HG02840 (cell line): ENCODE measurements around the gene HDGFL3.
A peak's percentile ranks its signal among the peaks of the same experiment; 100 is the strongest.
"Not testable (repeated sequence)": the region's sequence is repeated elsewhere in the genome, so short reads cannot be mapped to it uniquely, and the experiment has no call there.

Experiments
- ATAC-seq: cut with Tn5 transposase; IDR thresholded peaks from one replicate; pipeline ENCODE4 v1.9.1; 2021; ENCODE audit warnings: mild to moderate bottlenecking, moderate library complexity, moderate number of reproducible peaks; ENCODE audit not compliant: unreplicated experiment, low FRiP score

The HDGFL3 gene

GRCh38 chr15:83106994-83107840 is 100.4 kb downstream of the HDGFL3 start, which contains the start of gene TM6SF1:
TSS of gene TM6SF1 (plus strand) at chr15:83107645. CDS start at chr15:83107681, 36 bp downstream.
- no peak for ATAC-seq

- no peak for ATAC-seq
Observed at GRCh38 chr15:83105440-83105839, 102.2 kb downstream of the HDGFL3 start.

- ATAC-seq = no peak
Observed at GRCh38 chr15:83104141-83104540, 103.5 kb downstream of the HDGFL3 start.

- ATAC-seq = no peak
Observed at GRCh38 chr15:83102346-83102745, 105.3 kb downstream of the HDGFL3 start.

- ATAC-seq = no peak
Observed at GRCh38 chr15:83100097-83100646, 107.5 kb downstream of the HDGFL3 start.

- no peak for ATAC-seq
Observed at GRCh38 chr15:83099290-83099689, 108.3 kb downstream of the HDGFL3 start.

- no peak for ATAC-seq
Observed at GRCh38 chr15:83098079-83098478, 109.5 kb downstream of the HDGFL3 start.

- ATAC-seq = no peak
Observed at GRCh38 chr15:83094583-83094982, 113.0 kb downstream of the HDGFL3 start.

GRCh38 chr15:83092309-83092976 is 115.2 kb downstream of the HDGFL3 start:
- ATAC-seq = peak; percentile 67

GRCh38 chr15:83091965-83092308 is 115.7 kb downstream of the HDGFL3 start:
- ATAC-seq = not testable (repeated sequence)

- no peak for ATAC-seq
Observed at GRCh38 chr15:83090465-83090864, 117.2 kb downstream of the HDGFL3 start.

GRCh38 chr15:83088876-83089275 is 118.7 kb downstream of the HDGFL3 start:
- ATAC-seq = no peak

GRCh38 chr15:83087576-83087975 is 120.0 kb downstream of the HDGFL3 start:
- ATAC-seq = no peak

- not testable (repeated sequence) for ATAC-seq
Observed at GRCh38 chr15:83085864-83086552, 121.6 kb downstream of the HDGFL3 start.

- ATAC-seq = not testable (repeated sequence)
Observed at GRCh38 chr15:83085461-83085860, 122.2 kb downstream of the HDGFL3 start.

- no peak for ATAC-seq
Observed at GRCh38 chr15:83082730-83083386, 124.8 kb downstream of the HDGFL3 start.

- no peak for ATAC-seq
Observed at GRCh38 chr15:83081256-83082014, 126.2 kb downstream of the HDGFL3 start.

- no peak for ATAC-seq
Observed at GRCh38 chr15:83078712-83079111, 128.9 kb downstream of the HDGFL3 start.
